GM15510 (cell line): ENCODE data around the gene FOXA1.

Experiments used
- POLR2A ChIP-seq: IDR thresholded peaks from 3 replicates; pipeline ENCODE4 v1.6.1; 2011; ENCODE audit warnings: borderline replicate concordance; ENCODE audit not compliant: insufficient read length; ENCODE audit errors: extremely low read depth

FOXA1 gene

DNA sequence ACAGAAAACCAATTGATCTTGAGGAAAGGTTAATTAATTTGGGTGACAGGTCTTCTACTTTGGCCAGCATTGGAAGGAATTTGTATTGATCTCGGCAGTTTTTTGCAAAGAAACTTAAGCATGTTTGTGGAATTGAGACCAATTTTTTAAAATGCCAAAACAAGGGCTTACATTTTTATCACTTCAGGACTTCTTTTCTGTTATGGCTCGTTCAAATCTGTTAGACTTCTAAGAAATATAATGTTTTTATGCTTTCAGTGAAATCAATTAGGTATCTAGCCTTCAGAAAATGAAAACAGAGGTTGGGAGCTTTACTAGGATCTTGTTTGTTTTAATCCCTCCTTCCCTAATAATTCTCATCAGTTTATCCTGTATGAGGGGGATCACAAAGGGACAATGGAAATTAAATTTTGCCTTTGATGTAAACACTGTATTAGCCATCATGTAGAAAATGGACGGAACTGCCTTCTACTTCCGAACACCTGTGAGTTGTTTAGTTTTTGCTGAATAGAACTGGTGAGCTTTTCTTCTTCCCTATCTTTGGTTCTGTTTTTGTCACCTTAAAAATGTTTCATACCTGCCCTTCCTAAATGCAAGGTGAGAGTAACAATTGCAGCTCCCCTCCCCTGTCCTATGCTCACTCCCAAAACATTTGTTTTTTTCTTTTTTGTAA lies 7.8 kb downstream of the FOXA1 start:
- no peak for TF ChIP-seq POLR2A

DNA sequence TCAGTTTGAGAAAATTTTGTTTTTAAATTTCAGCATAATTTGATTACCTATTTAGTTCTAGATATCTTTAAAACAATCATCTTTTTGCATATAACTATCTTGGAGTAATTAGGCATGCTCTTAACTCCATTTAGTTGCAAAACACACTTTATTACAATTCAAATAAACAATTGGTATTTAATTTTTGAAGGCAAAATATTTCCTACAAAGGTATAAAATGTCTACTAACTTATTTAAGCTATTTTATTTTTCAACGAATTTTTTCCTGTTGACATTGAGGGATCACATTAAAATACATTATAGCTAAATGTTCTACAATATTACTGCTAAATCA lies 8.3 kb downstream of the FOXA1 start:
- no peak for TF ChIP-seq POLR2A

GRCh38 chr14:37585971-37586796 lies 8.9 kb downstream of the FOXA1 start:
- no peak for TF ChIP-seq POLR2A

GRCh38 chr14:37585101-37585511 lies 9.9 kb downstream of the FOXA1 start:
- TF ChIP-seq POLR2A: no peak

GRCh38 chr14:37584211-37585100 lies 10.6 kb downstream of the FOXA1 start:
- TF ChIP-seq POLR2A: no peak

- TF ChIP-seq POLR2A: no peak
Observed at GRCh38 chr14:37583358-37584210, 11.5 kb downstream of the FOXA1 start.

- TF ChIP-seq POLR2A: no peak
Observed at GRCh38 chr14:37580146-37580545, 14.9 kb downstream of the FOXA1 start.

DNA sequence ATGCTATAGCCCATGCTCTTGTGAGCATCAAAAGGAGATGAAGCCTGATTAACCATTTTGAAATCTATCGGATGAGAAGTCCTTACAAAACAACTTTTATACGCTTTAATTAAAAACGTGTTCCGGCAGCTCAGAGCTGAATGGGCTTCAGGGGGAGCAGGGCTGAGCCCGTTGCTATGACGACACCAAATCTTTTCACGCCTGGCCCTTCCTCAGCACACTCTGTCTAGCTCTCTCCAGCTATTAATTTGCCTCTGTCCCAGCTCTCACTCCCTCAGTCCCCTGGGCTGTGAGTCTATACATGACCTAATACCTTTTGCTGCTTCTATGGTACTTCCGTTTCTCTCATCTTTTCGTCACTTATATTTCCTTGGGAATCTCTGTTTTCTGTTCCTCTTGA lies 15.8 kb downstream of the FOXA1 start:
- no peak for TF ChIP-seq POLR2A

DNA sequence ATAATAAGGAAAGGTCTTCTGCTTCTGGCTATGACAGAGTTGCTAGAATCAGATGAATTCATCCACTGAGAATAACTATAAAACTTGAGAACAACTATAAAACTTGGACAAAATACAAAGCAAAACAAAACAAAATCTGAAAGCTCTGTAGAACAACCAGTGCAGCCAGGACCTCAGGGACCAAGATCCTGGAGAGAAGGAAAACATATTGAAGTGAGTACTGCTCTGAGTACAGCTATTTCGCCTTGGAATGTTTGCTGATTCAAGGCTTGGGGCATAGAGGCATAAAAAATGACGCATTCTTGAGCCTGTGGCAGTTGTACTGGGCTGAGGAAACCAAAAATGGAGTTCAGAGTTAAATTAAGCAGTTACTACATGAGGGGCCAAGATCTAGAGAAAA lies 21.7 kb downstream of the FOXA1 start:
- no peak for TF ChIP-seq POLR2A

- TF ChIP-seq POLR2A: no peak
Observed at GRCh38 chr14:37571391-37571790, 23.7 kb downstream of the FOXA1 start.

DNA sequence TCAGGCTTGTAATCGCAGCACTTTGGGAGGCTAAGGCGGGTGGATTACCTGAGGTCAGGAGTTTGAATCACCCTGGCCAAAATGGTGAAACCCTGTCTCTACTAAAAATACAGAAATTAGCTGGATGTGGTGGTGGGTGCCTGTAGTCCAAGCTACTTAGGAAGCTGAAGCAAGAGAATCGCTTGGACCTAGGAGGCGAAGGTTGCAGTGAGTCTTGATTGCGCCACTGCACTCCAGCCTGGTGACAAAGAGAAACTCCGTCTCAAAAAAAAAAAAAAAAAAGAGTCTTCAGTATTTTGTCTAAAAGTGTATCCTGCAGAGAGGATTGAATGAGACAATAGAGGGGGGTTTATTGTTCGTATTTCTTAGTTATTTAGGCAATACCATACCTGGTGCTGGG lies 25.3 kb downstream of the FOXA1 start:
- TF ChIP-seq POLR2A: no peak

GRCh38 chr14:37566811-37567371 lies 28.2 kb downstream of the FOXA1 start:
- no peak for TF ChIP-seq POLR2A

DNA sequence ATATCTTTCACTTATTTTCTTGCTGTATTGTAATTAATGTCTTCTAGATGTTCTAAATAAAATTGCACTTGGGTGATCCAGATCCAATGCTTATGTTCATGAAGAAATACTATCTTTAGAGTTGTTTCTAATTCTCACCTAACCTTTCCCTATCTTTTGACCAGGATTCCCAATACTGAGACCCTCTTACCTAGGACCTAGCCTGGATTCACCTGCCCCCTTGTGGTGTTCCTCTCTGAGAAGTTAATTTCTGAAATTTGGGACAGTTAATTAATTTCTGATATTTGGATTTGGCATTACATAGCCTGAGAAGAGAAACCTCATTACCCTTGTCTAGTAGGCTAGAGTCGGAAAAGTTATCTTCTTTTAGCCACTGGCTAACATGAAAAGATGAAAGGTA lies 29.5 kb downstream of the FOXA1 start:
- no peak for TF ChIP-seq POLR2A

DNA sequence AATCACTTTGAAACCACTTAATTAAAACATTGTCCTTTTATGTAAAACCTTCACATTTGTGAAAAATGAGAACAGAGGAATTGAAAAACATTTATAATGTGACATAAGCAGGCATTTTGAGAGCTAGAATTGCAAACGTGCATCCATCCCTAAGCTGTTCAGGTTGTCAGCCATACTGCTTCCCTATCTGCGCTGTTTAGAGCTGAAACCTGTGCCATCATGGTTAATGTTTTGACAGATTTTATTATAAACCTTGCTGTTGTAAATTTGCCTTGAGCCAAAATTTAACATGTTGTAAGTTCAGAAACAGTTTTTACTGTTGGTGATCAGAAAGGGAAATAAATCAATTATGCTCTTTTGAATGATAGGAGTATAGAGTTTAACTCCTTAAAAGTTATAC lies 31.9 kb downstream of the FOXA1 start:
- no peak for TF ChIP-seq POLR2A

GRCh38 chr14:37559386-37559785 lies 35.7 kb downstream of the FOXA1 start:
- no peak for TF ChIP-seq POLR2A

- no peak for TF ChIP-seq POLR2A
Observed at GRCh38 chr14:37558740-37559139, 36.3 kb downstream of the FOXA1 start.
